Stimulated activated CD4-positive, alpha-beta T cell treated with anti-CD3 and anti-CD28 coated beads, Interleukin-1b, Interleukin-23, amount 100 ng/mL, for 24 hours (primary cell): ENCODE data around the gene DCK.
A peak's percentile ranks its signal among the peaks of the same experiment; 100 is the strongest.

ENCODE experiments used
- DNase-seq, 4 experiments: peaks; one replicate each; pipeline ENCODE4 v3.0.0-alpha.2; 2020; ENCODE audit warnings: low read depth in 4 of 4, low spot score in 1 of 4

DCK gene

DNA sequence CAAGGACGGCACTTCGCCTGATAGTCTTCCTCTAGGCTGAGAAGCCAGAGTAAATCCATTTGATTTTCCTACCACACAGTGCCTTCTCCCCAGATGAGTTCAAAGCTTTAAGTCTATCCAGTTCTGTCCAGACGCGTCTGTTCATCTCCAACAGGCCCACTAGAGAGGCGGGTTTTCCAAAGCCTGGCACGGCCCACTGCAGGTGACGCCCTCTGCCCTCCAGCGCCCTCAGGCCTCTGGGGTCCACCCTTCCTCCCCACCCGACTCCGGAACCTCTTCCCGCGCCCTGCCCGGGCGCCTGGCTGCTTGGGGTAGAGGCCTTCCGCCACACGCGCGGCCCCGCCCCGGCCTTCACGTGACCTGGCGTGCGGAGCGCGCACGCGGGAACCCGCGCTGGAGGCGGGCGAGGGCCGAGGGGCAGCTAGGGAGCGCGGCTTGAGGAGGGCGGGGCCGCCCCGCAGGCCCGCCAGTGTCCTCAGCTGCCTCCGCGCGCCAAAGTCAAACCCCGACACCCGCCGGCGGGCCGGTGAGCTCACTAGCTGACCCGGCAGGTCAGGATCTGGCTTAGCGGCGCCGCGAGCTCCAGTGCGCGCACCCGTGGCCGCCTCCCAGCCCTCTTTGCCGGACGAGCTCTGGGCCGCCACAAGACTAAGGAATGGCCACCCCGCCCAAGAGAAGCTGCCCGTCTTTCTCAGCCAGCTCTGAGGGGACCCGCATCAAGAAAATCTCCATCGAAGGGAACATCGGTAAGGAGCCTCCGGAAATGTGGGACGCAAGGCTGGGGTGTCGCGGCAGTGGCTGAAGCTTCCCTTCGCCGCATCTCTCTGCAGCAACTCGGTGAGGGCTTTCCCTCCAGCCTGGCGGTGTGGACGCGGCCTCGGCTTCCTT, at the start of gene DCK:
Gene DCK, plus strand, starts transcription at position 469 of the 888 bp plus-strand sequence. Its CDS starts 187 bp downstream, at position 656.
- DNase-seq = peak; percentile 61 to 84 (median 76)

DNA sequence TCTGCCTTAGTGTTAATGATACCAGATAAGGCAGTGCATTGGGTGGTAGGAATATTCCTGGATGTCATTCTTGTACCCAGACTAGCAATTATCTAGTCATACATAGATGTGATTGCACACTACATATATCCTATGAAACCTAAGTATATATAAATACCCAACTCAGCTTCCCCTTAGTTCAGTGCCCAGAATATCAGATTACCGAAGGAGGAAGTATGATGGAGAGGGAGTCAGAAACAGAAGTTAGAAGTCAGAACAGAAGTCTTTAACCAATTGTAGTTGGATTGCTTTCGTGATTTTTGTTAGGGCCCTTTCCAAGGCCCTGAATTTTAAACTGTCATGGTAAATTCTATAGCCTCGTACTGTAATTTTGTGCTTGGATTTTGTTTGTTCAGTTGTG, 48.4 kb upstream of the DCK start:
- no peak for DNase-seq

GRCh38 chr4:70945452-70946055, 47.9 kb upstream of the DCK start:
- DNase-seq = no peak

DNA sequence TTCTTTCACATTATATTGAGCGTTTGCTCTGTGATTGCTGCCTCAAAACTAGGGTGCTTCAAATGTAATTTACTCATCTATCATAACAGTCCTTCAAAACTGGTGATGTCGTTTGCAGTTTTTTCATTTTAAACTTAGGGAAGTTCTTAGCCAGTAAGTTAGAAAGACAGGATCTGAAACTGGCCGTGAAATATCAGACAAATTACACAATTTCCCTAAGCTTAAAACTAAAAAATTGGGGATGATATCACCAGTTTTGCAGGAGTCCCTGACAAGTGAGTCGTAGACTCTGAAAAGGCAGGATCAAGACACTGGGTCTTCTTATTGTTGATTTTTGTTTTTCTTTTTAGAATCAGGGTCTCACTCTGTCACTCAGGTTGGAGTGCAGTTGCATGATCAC, 46.5 kb upstream of the DCK start:
- DNase-seq = no peak

DNA sequence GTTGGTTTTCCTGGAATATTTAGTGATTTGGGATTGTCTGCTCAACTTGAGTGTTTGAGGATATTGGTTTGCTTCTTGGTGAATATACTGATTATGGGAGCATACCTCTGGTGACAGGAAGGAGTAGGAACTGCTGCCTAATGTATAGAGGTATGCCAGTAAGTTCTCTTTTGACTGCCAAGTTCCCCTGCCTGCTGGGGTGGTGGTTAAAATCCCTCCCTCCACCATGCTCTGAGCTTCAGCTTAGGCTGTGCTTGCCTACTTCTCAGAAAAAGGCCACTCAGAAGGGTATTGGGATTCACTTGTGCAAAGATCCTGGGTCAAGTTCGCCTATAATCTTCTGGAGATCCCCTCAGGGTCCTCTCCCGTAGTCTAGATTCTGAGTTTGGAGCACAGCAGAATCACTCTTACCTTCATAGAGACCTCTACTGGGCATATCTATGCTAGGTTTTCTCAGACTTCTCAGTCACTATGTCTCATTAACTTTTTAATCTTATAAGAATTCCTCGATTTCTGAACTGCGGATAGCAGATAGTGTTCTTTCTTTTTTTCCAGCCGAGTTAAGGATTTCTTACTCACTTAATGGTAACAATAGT, 44.7 kb upstream of the DCK start:
- DNase-seq = no peak

- no peak for DNase-seq
Observed at GRCh38 chr4:70954032-70954431, 39.4 kb upstream of the DCK start.

DNA sequence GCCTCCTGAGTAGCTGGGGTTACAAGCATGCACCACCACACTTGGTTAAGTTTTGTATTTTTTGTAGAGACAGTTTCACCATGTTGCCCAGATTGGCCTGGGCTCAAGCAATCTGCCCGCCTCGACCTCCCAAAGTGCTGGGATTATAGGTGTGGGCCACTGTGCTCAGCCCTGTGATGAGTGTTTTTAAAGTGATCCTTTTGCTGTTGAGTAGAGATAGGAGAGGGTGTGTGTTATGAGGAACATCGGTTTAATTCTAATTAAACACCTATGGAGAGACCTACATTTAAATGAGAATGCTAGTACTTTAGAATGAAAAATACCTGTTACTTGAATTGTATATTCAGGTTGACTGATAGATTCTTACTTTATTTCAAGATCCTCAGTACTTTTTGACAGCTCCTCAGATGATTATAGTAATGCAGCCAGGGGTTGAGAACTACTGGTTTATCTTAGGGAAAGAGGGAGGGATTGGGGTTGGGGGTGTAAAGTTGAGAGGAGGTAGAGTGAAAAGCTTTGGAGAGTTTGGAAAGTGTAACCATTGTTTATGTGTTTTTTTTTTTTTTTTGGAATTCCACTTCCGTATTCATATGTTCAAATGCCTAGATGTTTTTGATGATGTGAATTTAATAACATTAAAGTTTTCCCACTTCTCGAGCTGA, 36.8 kb upstream of the DCK start:
- no peak for DNase-seq

- DNase-seq = no peak
Observed at GRCh38 chr4:70958681-70959080, 34.8 kb upstream of the DCK start.

GRCh38 chr4:70969076-70969475, 24.4 kb upstream of the DCK start:
- no peak for DNase-seq

DNA sequence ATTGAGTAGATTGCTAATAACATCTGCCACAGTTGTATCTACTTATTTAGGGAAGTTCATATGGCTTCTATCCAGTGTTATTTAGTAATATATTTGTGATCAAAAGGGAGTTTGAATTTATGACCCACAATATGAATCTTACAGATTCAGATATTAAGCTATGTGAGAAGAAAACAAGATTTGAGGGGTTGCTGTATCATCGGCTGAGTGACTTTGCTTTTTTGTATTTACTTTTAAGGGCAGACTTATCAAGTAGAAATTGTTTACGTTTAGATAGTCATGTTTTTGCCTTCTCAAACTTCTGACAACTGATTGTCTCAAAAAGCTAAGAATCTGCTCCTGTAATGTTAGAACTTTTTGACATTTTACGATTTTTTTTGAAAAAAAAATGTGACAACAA, 17.2 kb upstream of the DCK start:
- no peak for DNase-seq

DNA sequence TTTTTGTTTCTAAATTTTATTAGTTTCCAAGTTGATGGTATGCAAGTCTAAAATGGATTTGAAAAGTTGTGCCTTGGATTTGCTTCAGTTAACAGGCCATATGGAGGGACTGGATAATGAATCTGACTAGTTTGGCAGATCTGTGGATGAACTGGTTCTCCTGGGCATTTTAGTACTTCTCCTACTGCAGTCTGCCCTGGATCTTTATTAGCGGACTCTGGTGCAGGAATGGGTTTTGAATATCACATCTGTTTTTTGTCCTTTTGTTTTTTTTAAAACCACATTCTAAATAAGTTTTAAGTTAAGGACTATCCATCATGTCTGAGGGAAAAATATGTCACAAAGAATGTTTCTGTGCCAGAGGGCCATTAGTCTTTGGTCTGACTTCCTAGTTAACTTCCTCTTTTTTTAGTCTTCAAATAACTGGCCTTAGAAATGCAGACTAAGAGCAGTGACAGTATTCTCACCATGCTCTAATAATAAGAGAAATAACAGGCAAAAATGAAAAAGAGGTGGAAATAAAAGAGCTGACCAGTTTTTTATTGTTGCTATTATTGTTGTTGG, 13.9 kb upstream of the DCK start:
- no peak for DNase-seq

DNA sequence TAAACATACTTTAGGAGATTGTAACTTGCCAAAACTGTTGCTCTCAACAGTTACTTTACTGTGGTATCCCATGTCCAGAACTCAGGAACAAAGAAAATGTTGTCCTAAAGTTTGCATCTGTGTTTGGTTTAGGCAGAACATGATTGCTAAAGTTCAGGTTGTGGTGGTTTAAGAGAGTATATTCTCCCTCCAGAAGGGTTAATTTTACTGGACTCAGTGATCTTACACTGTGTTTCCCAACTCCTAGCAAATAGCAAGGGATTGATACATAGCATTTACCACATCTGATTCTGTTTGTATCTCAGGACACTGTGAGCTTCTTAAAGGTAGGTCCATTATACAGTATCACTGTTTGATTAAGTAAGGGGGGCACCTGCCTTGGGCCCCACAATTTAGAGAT, 13.3 kb upstream of the DCK start:
- no peak for DNase-seq

DNA sequence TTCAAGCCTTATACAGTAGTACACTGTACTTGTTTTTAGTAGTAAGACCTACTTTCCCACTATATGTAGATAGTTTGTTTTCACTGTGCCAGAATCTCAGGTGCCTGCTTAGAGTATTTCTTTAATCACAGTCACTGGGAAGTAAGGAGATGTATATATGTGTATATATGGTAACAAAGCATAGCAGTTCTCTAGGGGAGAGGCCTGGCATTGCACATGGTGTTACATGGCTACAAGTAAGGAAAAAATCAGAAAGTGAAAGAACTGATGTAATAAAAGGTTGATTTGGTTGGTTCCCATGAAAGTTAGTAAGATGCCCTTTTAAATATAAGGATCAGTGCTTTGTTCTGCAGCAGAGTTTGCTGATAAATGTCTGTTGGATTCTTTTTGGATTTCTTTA, 9.3 kb upstream of the DCK start:
- DNase-seq = no peak

- DNase-seq = no peak
Observed at GRCh38 chr4:70984589-70984988, 8.9 kb upstream of the DCK start.

GRCh38 chr4:70991596-70991995, 1.9 kb upstream of the DCK start:
- DNase-seq = no peak

DNA sequence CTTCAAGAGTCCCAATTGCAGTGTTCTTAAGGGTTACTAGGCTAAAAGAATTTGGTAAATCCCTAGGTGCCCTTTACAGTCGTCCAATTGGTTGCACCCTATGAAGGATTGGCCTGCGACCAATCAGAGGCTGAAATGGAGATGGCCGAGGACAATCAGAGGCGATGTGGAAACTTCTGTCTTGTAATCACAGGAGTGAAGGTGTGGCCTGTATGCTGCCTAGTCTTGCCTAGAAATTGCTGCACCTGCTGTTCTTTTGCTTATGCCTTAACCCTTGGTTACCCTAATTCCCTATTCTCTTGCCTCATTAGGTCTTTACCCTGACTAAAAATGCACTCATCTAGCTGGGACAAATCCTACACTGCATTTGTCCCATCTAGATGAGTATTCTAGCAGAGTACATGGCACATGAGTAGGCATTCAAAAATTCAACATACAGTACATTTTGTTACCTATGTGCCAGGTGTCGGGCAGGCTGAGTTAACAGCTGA, 1.0 kb upstream of the DCK start:
- no peak for DNase-seq

DNA sequence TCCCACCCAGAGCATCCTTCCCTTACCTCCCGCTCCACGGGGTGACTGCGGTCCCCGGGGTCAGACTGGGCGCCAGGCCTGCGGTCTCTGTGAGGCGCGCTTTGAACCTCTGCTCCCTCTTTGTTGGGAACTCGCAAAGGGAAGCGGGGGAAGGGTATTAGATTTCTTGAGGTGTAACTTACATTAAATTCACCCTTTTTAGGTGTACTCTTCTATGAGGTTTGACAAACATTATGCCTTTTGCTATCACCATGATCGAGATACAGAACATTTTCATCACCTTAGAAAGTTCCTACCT, 569 bp downstream of the DCK start:
- DNase-seq = no peak

DNA sequence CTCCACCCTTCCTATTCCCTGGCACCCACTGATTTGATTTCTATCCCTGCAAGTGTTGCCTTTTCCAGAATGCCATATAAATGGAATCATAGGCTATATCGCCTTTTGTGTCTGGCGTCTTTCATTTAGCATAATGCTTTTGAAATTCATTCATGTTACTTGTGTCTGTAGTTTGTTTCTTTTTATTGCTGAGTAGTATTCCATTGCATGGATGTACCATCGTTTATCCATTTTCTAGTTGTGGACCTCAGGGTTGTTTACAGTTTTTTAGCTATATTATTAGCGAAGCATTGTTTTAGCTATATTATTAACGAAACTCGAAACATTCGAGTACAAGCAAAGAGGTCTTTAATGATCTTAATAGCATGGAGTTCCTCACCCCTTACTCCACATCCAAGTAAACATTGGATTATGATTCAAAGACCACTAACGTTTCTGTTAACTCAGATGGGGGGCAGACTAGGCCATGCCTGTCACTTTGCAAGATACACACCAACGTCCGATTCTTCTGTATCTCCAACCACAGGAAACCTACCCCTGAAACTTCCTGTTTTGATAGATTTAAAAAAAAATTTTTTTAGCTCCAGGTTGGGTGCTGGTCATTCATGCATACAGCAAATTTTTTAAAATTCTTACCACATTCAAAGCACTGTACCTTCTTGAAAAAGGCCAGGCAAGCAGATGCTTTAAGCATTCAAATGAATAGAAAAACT, 1.1 kb downstream of the DCK start:
- no peak for DNase-seq

GRCh38 chr4:70996018-70996360, 2.5 kb downstream of the DCK start:
- no peak for DNase-seq

GRCh38 chr4:70997036-70997435, 3.6 kb downstream of the DCK start:
- DNase-seq = no peak

- DNase-seq = no peak
Observed at GRCh38 chr4:70997546-70997945, 4.1 kb downstream of the DCK start.
